IPS-18c (cell line): ENCODE data around the gene HIPK2.
A peak's percentile ranks its signal among the peaks of the same experiment; 100 is the strongest.

Experiments
- H3K4me3 ChIP-seq: 2 replicates; pipeline ENCODE4 v1.7.0; 2013; ENCODE audit warnings: low read depth, mild to moderate bottlenecking, low read length, moderate library complexity; ENCODE audit not compliant: insufficient read depth
- H3K9me3 ChIP-seq: one replicate; pipeline ENCODE4 v1.6.1; 2013; ENCODE audit warnings: mild to moderate bottlenecking, low read length, moderate library complexity; ENCODE audit not compliant: control insufficient read depth, insufficient read depth

The HIPK2 gene

GRCh38 chr7:139777948-139778841, at the start of gene HIPK2:
Gene HIPK2 (minus strand): TSS chr7:139777998. CDS start chr7:139777623, 375 bp downstream.
- peak within 1 kb of the TSS; percentile 87 for H3K4me3 ChIP-seq
- peaks cover 2% of the 10 kb centered on the region for H3K9me3 ChIP-seq

- H3K9me3 ChIP-seq, result peaks cover 2% of the 10 kb centered on the region
- H3K4me3 ChIP-seq, result no peak overlapping the region
Measured at GRCh38 chr7:139827042-139827441, 49.2 kb upstream of the HIPK2 start.

GRCh38 chr7:139825666-139826290, 48.0 kb upstream of the HIPK2 start:
- no peak overlapping the region for H3K4me3 ChIP-seq
- no peaks in the 10 kb centered on the region for H3K9me3 ChIP-seq

GRCh38 chr7:139823959-139824521, 46.2 kb upstream of the HIPK2 start:
- no peak overlapping the region for H3K4me3 ChIP-seq
- no peaks in the 10 kb centered on the region for H3K9me3 ChIP-seq

GRCh38 chr7:139822855-139823254, 45.1 kb upstream of the HIPK2 start:
- no peak overlapping the region for H3K4me3 ChIP-seq
- no peaks in the 10 kb centered on the region for H3K9me3 ChIP-seq

GRCh38 chr7:139821349-139822105, 43.7 kb upstream of the HIPK2 start:
- Histone ChIP-seq H3K4me3 (no peak overlapping the region), H3K9me3 (no peaks in the 10 kb centered on the region)

- no peaks in the 10 kb centered on the region for H3K9me3 ChIP-seq
Measured at GRCh38 chr7:139820089-139820488, 42.3 kb upstream of the HIPK2 start.

GRCh38 chr7:139817249-139817648, 39.5 kb upstream of the HIPK2 start:
- no peak overlapping the region for H3K4me3 ChIP-seq
- H3K9me3 ChIP-seq, result no peaks in the 10 kb centered on the region

More at GRCh38 chr7:139820089-139820488, 42.3 kb upstream of the HIPK2 start:
- H3K4me3 ChIP-seq, result no peak overlapping the region

- Histone ChIP-seq H3K9me3 (no peaks in the 10 kb centered on the region), H3K4me3 (no peak overlapping the region)
Measured at GRCh38 chr7:139813689-139814088, 35.9 kb upstream of the HIPK2 start.

GRCh38 chr7:139813151-139813550, 35.4 kb upstream of the HIPK2 start:
- no peak overlapping the region for H3K4me3 ChIP-seq
- H3K9me3 ChIP-seq, result no peaks in the 10 kb centered on the region

- Histone ChIP-seq H3K4me3 (no peak overlapping the region), H3K9me3 (no peaks in the 10 kb centered on the region)
Measured at GRCh38 chr7:139811066-139811465, 33.3 kb upstream of the HIPK2 start.

- peaks cover 2% of the 10 kb centered on the region for H3K9me3 ChIP-seq
- H3K4me3 ChIP-seq, result no peak overlapping the region
Measured at GRCh38 chr7:139808846-139809442, 31.1 kb upstream of the HIPK2 start.

- peaks cover 7% of the 10 kb centered on the region for H3K9me3 ChIP-seq
- no peak overlapping the region for H3K4me3 ChIP-seq
Measured at GRCh38 chr7:139808427-139808826, 30.6 kb upstream of the HIPK2 start.

GRCh38 chr7:139807009-139807408, 29.2 kb upstream of the HIPK2 start:
- Histone ChIP-seq H3K9me3 (peaks cover 7% of the 10 kb centered on the region), H3K4me3 (no peak overlapping the region)

- Histone ChIP-seq H3K9me3 (peaks cover 7% of the 10 kb centered on the region), H3K4me3 (no peak overlapping the region)
Measured at GRCh38 chr7:139804571-139804970, 26.8 kb upstream of the HIPK2 start.

GRCh38 chr7:139799586-139799985, 21.8 kb upstream of the HIPK2 start:
- Histone ChIP-seq H3K4me3 (no peak overlapping the region), H3K9me3 (peaks cover 7% of the 10 kb centered on the region)

GRCh38 chr7:139798892-139799291, 21.1 kb upstream of the HIPK2 start:
- Histone ChIP-seq H3K9me3 (peaks cover 5% of the 10 kb centered on the region), H3K4me3 (no peak overlapping the region)
